Measurements from ENCODE around the gene TIMM44.

- TF ChIP-seq POLR2A (IDR thresholded peaks at IDR 0.05; ENCODE audit: low read length): no peak
- no peak for TF ChIP-seq GATA1 (IDR thresholded peaks at IDR 0.05; ENCODE audit: low read depth, low read length)
Measured at GRCh38 chr19:7911508-7912143, 31.8 kb downstream of the TIMM44 start.
